Cardiac fibroblast (primary cell): ENCODE data around the gene CXXC5.

Source experiments
- DNase-seq, 2 donors: peaks; one replicate each; pipeline versions ENCODE4 v3.0.0 to v3.0.0-alpha.2; 2010; ENCODE audit warnings: low read depth in 2 of 2
- H3K4me3 ChIP-seq, 2 donors: replicated peaks in 1 of 2; 1 replicate in 1 of 2; 2 replicates in 1 of 2; pipeline ENCODE4 v1.5.1; 2011; ENCODE audit warnings: low read depth in 2 of 2, low read length in 2 of 2, mild to moderate bottlenecking in 2 of 2, moderate library complexity in 1 of 2
- CTCF ChIP-seq: IDR thresholded peaks from one replicate; pipeline ENCODE4 v1.5.1; 2011; ENCODE audit warnings: low read depth, mild to moderate bottlenecking, low read length, inconsistent platforms

Gene CXXC5

GRCh38 chr5:139638736-139639618, 9.2 kb upstream of the CXXC5 start:
- DNase-seq = no peak
- no peak overlapping the region for H3K4me3 ChIP-seq
- no peak for TF ChIP-seq CTCF

GRCh38 chr5:139639619-139640380, 8.3 kb upstream of the CXXC5 start:
- no peak for TF ChIP-seq CTCF
- DNase-seq = peak in 1 of 2 donors; percentile 25
- no peak overlapping the region for H3K4me3 ChIP-seq

DNA sequence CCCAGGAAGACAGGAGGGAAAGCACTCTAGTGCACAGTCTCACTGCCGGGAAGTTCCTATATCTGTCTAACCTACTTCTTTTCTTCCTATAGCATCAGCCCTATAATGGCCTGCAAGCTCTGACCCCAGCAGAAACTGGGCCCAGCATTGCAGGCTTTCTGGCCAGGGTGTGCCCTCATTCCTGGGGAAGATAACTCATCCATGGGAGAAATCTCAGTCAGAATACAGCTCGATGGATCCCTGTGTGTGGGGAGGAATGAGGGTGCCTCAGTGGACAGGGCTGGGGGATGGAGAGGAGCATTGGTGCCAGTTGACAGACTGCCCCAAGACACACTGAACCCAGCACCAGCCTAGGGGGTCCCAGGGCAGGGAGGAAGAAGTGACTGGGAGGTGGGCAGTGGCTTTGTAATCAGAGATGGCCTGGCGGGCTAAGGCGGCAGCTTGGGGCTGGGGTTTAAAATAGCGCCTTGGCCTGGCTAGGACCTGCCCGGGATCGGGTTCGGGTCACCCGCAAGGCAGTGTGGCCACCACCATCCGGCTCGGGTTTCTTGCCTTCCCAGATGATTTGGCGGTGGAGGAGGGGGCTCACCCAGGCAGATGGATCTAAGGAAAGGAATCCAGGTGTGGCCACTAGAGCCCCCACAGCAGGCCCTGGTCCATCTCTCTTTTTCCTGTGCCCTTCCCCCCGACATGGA, 7.6 kb upstream of the CXXC5 start:
- H3K4me3 ChIP-seq = no peak overlapping the region
- TF ChIP-seq CTCF = no peak
- no peak for DNase-seq

- TF ChIP-seq CTCF = no peak
Observed at GRCh38 chr5:139641116-139642080, 6.8 kb upstream of the CXXC5 start.

DNA sequence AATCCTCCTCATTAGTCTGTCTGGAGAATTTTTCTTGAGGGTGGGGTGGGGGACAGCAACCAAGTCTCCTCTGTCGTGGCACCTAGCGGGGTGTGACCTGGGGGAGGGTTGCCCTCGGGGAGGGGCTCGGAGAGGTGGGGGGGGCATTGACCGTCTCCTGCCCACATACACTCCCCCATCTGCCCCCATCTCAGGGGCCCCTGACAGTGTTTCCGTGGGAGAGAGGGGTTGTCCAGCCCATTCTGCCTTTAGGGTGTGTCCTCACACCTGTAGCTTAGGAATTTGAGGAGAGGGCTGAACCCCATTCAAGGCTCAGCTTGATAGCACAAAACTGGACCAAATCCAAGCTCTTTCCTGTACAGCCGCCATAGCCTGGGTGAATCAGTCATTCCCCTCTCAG, 5.9 kb upstream of the CXXC5 start:
- no peak overlapping the region for H3K4me3 ChIP-seq
- DNase-seq = no peak
- no peak for TF ChIP-seq CTCF

More at GRCh38 chr5:139641116-139642080, 6.8 kb upstream of the CXXC5 start:
- H3K4me3 ChIP-seq = no peak overlapping the region
- DNase-seq = no peak
